ENCODE measurements around the gene RRAS2. TPM values are rescaled to one million over a fixed set of nuclear protein-coding genes. Genes with fewer than 3 reads are reported as not detected.

The RRAS2 gene
- total RNA-seq, result 85.3 and 85.4 TPM in 2 replicates

GRCh38 chr11:14358729-14359439 lies at the start of gene RRAS2:
RRAS2 (minus strand) TSS chr11:14359183; CDS start chr11:14358870, 313 bp downstream.

Other genes starting within 250 kb of the RRAS2 start
- 206 and 265 TPM in 2 replicates for gene COPB1, start 140.6 kb upstream of the RRAS2 start, total RNA-seq
- gene PSMA1, start 161.2 kb upstream of the RRAS2 start, total RNA-seq, result 210 TPM in 2 replicates

All from myometrial cell (primary cell).